Gastroesophageal sphincter (tissue), 3 donors: ENCODE measurements around the gene NDUFS6.
"Not testable (repeated sequence)": the region's sequence is repeated elsewhere in the genome, so short reads cannot be mapped to it uniquely, and the experiment has no call there.

Source experiments
- POLR2A ChIP-seq, 2 donors: fragments of 450-650 bp; IDR thresholded peaks; one replicate each; pipeline ENCODE4 v1.6.1; 2017; ENCODE audit warnings: antibody characterized with exemption in 2 of 2, mild to moderate bottlenecking in 2 of 2, moderate library complexity in 1 of 2
- POLR2AphosphoS5 ChIP-seq: sonication (generic); formaldehyde crosslinking; IDR thresholded peaks from one replicate; pipeline ENCODE4 v1.6.1; 2017; ENCODE audit warnings: antibody characterized with exemption
- TF ChIP-seq, protein P1 (sequence below), 4 experiments: fragments of 200-600 bp in 2 of 4; fragments of 450-650 bp in 2 of 4; sonication (generic) in 1 of 4; IDR thresholded peaks; one replicate each; pipeline ENCODE4 v1.5.1; 2017 to 2019; ENCODE audit warnings: antibody characterized with exemption in 4 of 4, mild to moderate bottlenecking in 2 of 4, moderate library complexity in 2 of 4

GRCh38 chr5:1789438-1789833 is 11.8 kb upstream of the NDUFS6 start:
- TF ChIP-seq, protein P1, sequence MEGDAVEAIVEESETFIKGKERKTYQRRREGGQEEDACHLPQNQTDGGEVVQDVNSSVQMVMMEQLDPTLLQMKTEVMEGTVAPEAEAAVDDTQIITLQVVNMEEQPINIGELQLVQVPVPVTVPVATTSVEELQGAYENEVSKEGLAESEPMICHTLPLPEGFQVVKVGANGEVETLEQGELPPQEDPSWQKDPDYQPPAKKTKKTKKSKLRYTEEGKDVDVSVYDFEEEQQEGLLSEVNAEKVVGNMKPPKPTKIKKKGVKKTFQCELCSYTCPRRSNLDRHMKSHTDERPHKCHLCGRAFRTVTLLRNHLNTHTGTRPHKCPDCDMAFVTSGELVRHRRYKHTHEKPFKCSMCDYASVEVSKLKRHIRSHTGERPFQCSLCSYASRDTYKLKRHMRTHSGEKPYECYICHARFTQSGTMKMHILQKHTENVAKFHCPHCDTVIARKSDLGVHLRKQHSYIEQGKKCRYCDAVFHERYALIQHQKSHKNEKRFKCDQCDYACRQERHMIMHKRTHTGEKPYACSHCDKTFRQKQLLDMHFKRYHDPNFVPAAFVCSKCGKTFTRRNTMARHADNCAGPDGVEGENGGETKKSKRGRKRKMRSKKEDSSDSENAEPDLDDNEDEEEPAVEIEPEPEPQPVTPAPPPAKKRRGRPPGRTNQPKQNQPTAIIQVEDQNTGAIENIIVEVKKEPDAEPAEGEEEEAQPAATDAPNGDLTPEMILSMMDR (IDR thresholded peaks at IDR 0.05) = not testable (repeated sequence)
- TF ChIP-seq POLR2A (IDR thresholded peaks at IDR 0.05); POLR2AphosphoS5: not testable (repeated sequence)
